ENCODE measurements around the gene GPR143. TPM values are rescaled to one million over a fixed set of nuclear protein-coding genes. Genes with fewer than 3 reads are reported as not detected.

Gene GPR143
- total RNA-seq, 1 experiment from 2014 or later = 1.2 TPM

- H3K27me3 ChIP-seq (replicated peaks; ENCODE audit: insufficient read depth, low read depth, low read length, poor library complexity) = no peaks in the 10 kb centered on the region
- POLR2A ChIA-PET (ENCODE audit: low non-redundant PET) = no interaction called here
- DNase-seq (ENCODE audit: low spot score) = no peak
- H3K9me3 ChIP-seq (ENCODE audit: low read depth, low read length, poor library complexity, severe bottlenecking) = peaks cover under 1% of the 10 kb centered on the region
- CTCF ChIA-PET = no interaction called here
- no peaks in the 10 kb centered on the region for H3K36me3 ChIP-seq (ENCODE audit: insufficient read depth, low read length, poor library complexity, severe bottlenecking)
- intact Hi-C loops (cut with micrococcal nuclease; ENCODE audit: unreplicated experiment) = no loop called here
- BruUV-seq (replicated peaks) = no TSS peak
- no peak overlapping the region for H3K27ac ChIP-seq (ENCODE audit: low read depth, low read length, poor library complexity, severe bottlenecking)
- no peaks in the 10 kb centered on the region for H3K4me1 ChIP-seq (ENCODE audit: insufficient read depth, low read length, poor library complexity, severe bottlenecking)
- TF ChIP-seq CTCF (conservative IDR thresholded peaks at IDR 0.05; ENCODE audit: low read depth, low read length) (no peak), EZH2 (IDR thresholded peaks at IDR 0.05; ENCODE audit: borderline replicate concordance, low read depth, low read length, poor library complexity, severe bottlenecking) (no peak)
- H3K4me3 ChIP-seq (ENCODE audit: low read depth, low read length, poor library complexity, severe bottlenecking) = no peak overlapping the region
Measured at GRCh38 chrX:9681422-9681821, 84.2 kb downstream of the GPR143 start.

GRCh38 chrX:9681011-9681410, 84.6 kb downstream of the GPR143 start:
- H3K27ac ChIP-seq (ENCODE audit: low read depth, low read length, poor library complexity, severe bottlenecking) = no peak overlapping the region
- DNase-seq (ENCODE audit: low spot score) = no peak
- no peaks in the 10 kb centered on the region for H3K36me3 ChIP-seq (ENCODE audit: insufficient read depth, low read length, poor library complexity, severe bottlenecking)
- no TSS peak for BruUV-seq (replicated peaks)
- peaks cover 3% of the 10 kb centered on the region for H3K9me3 ChIP-seq (ENCODE audit: low read depth, low read length, poor library complexity, severe bottlenecking)
- no peaks in the 10 kb centered on the region for H3K27me3 ChIP-seq (replicated peaks; ENCODE audit: insufficient read depth, low read depth, low read length, poor library complexity)
- CTCF ChIA-PET = no interaction called here
- H3K4me3 ChIP-seq (ENCODE audit: low read depth, low read length, poor library complexity, severe bottlenecking) = no peak overlapping the region
- H3K4me1 ChIP-seq (ENCODE audit: insufficient read depth, low read length, poor library complexity, severe bottlenecking) = no peaks in the 10 kb centered on the region
- no peak for TF ChIP-seq CTCF (conservative IDR thresholded peaks at IDR 0.05; ENCODE audit: low read depth, low read length)
- TF ChIP-seq EZH2 (IDR thresholded peaks at IDR 0.05; ENCODE audit: borderline replicate concordance, low read depth, low read length, poor library complexity, severe bottlenecking) = no peak
- POLR2A ChIA-PET (ENCODE audit: low non-redundant PET) = no interaction called here
- intact Hi-C loops (cut with micrococcal nuclease; ENCODE audit: unreplicated experiment) = no loop called here

- H3K4me1 ChIP-seq (ENCODE audit: insufficient read depth, low read length, poor library complexity, severe bottlenecking) = no peaks in the 10 kb centered on the region
- POLR2A ChIA-PET (ENCODE audit: low non-redundant PET) = no interaction called here
- TF ChIP-seq CTCF (conservative IDR thresholded peaks at IDR 0.05; ENCODE audit: low read depth, low read length) (no peak), EZH2 (IDR thresholded peaks at IDR 0.05; ENCODE audit: borderline replicate concordance, low read depth, low read length, poor library complexity, severe bottlenecking) (no peak)
- intact Hi-C loops (cut with micrococcal nuclease; ENCODE audit: unreplicated experiment) = no loop called here
- peaks cover 3% of the 10 kb centered on the region for H3K9me3 ChIP-seq (ENCODE audit: low read depth, low read length, poor library complexity, severe bottlenecking)
- H3K27me3 ChIP-seq (replicated peaks; ENCODE audit: insufficient read depth, low read depth, low read length, poor library complexity) = no peaks in the 10 kb centered on the region
- H3K4me3 ChIP-seq (ENCODE audit: low read depth, low read length, poor library complexity, severe bottlenecking) = no peak overlapping the region
- no peaks in the 10 kb centered on the region for H3K36me3 ChIP-seq (ENCODE audit: insufficient read depth, low read length, poor library complexity, severe bottlenecking)
- BruUV-seq (replicated peaks) = no TSS peak
- DNase-seq (ENCODE audit: low spot score) = no peak
- CTCF ChIA-PET = no interaction called here
- H3K27ac ChIP-seq (ENCODE audit: low read depth, low read length, poor library complexity, severe bottlenecking) = no peak overlapping the region
Measured at GRCh38 chrX:9678215-9678965, 87.3 kb downstream of the GPR143 start.

All from A673 (cell line).